Suppressor macrophage treated with lipopolysaccharide for 1 hour (primary cell): ENCODE measurements around the gene ENTPD3.

Source experiments
- DNase-seq, 3 donors: peaks; one replicate each; pipeline ENCODE4 v3.0.0-alpha.2; 2020 to 2022

ENTPD3 gene

GRCh38 chr3:40407007-40407406 lies 20.0 kb downstream of the ENTPD3 start:
- DNase-seq = no peak

- no peak for DNase-seq
These were observed 20.6 kb downstream of the ENTPD3 start for GRCh38 chr3:40407611-40408010.

- DNase-seq = no peak
These were observed 27.3 kb downstream of the ENTPD3 start for GRCh38 chr3:40414270-40414669.

GRCh38 chr3:40417845-40418543 lies 31.0 kb downstream of the ENTPD3 start:
- no peak for DNase-seq

- DNase-seq = no peak
These were observed 35.9 kb downstream of the ENTPD3 start for GRCh38 chr3:40422861-40423260.

GRCh38 chr3:40427045-40427669 lies 40.2 kb downstream of the ENTPD3 start:
- no peak for DNase-seq

- no peak for DNase-seq
These were observed 45.8 kb downstream of the ENTPD3 start for GRCh38 chr3:40432793-40433192.

GRCh38 chr3:40437889-40438288 lies 50.9 kb downstream of the ENTPD3 start:
- no peak for DNase-seq

- DNase-seq = no peak
These were observed 58.1 kb downstream of the ENTPD3 start for GRCh38 chr3:40445062-40445461.

- DNase-seq = no peak
These were observed 58.9 kb downstream of the ENTPD3 start for GRCh38 chr3:40445880-40446279.

- no peak for DNase-seq
These were observed 63.5 kb downstream of the ENTPD3 start for GRCh38 chr3:40450438-40450837.

- no peak for DNase-seq
These were observed 64.6 kb downstream of the ENTPD3 start for GRCh38 chr3:40451551-40451950.

GRCh38 chr3:40452057-40452456 lies 65.1 kb downstream of the ENTPD3 start:
- no peak for DNase-seq

GRCh38 chr3:40452562-40452875 lies 65.5 kb downstream of the ENTPD3 start:
- no peak for DNase-seq

GRCh38 chr3:40452876-40453730 lies 66.1 kb downstream of the ENTPD3 start:
- DNase-seq = peak; percentile 97 to 99 (median 98)

GRCh38 chr3:40453933-40454332 lies 66.9 kb downstream of the ENTPD3 start:
- no peak for DNase-seq

- DNase-seq = no peak
These were observed 68.3 kb downstream of the ENTPD3 start for GRCh38 chr3:40455328-40455727.

GRCh38 chr3:40456279-40456939 lies 69.4 kb downstream of the ENTPD3 start:
- no peak for DNase-seq

GRCh38 chr3:40456940-40457823 lies 70.2 kb downstream of the ENTPD3 start, which contains the start of gene RPL14:
Gene RPL14, plus strand, starts transcription at chr3:40457339. Its CDS starts 133 bp downstream, at chr3:40457472.
- DNase-seq = peak; percentile 97 to 98 (median 97)

- DNase-seq = no peak
These were observed 71.5 kb downstream of the ENTPD3 start for GRCh38 chr3:40458473-40458872.

GRCh38 chr3:40460481-40460880 lies 73.5 kb downstream of the ENTPD3 start:
- peak in 1 of 3 donors; percentile 19 for DNase-seq

GRCh38 chr3:40461161-40461560 lies 74.2 kb downstream of the ENTPD3 start:
- no peak for DNase-seq
